GOT3 (cell line): ENCODE measurements around the gene TRAPPC5.

Experiments used
- DNase-seq: peaks from one replicate; lab custom pipeline; 2025; ENCODE audit warnings: mixed read lengths; lab: John Stamatoyannopoulos, UW

TRAPPC5 gene

GRCh38 chr19:7701049-7701653 is 20.5 kb downstream of the TRAPPC5 start:
- DNase-seq, result no peak

GRCh38 chr19:7701654-7702457 is 21.2 kb downstream of the TRAPPC5 start, which contains the start of gene FCER2:
FCER2 (minus strand) TSS chr19:7702131; CDS start chr19:7699760, 2,371 bp downstream.
- DNase-seq, result no peak

- no peak for DNase-seq
Observed at GRCh38 chr19:7703332-7703731, 22.7 kb downstream of the TRAPPC5 start.

GRCh38 chr19:7704280-7705060 is 23.8 kb downstream of the TRAPPC5 start:
- no peak for DNase-seq

GRCh38 chr19:7705387-7706187 is 25.0 kb downstream of the TRAPPC5 start:
- DNase-seq, result no peak

- DNase-seq, result no peak
Observed at GRCh38 chr19:7706188-7706954, 25.7 kb downstream of the TRAPPC5 start.

GRCh38 chr19:7706955-7707456 is 26.4 kb downstream of the TRAPPC5 start:
- no peak for DNase-seq

GRCh38 chr19:7709932-7710460 is 29.4 kb downstream of the TRAPPC5 start:
- DNase-seq, result no peak

- no peak for DNase-seq
Observed at GRCh38 chr19:7710616-7711015, 30.0 kb downstream of the TRAPPC5 start.

GRCh38 chr19:7715671-7716070 is 35.0 kb downstream of the TRAPPC5 start:
- no peak for DNase-seq

- DNase-seq, result no peak
Observed at GRCh38 chr19:7716762-7717161, 36.1 kb downstream of the TRAPPC5 start.

- DNase-seq, result no peak
Observed at GRCh38 chr19:7718668-7719067, 38.0 kb downstream of the TRAPPC5 start.

- DNase-seq, result no peak
Observed at GRCh38 chr19:7720351-7720750, 39.7 kb downstream of the TRAPPC5 start.

GRCh38 chr19:7722231-7722651 is 41.6 kb downstream of the TRAPPC5 start:
- DNase-seq, result no peak

- no peak for DNase-seq
Observed at GRCh38 chr19:7725791-7726190, 45.2 kb downstream of the TRAPPC5 start.

GRCh38 chr19:7729211-7729610 is 48.6 kb downstream of the TRAPPC5 start:
- DNase-seq, result no peak

- DNase-seq, result no peak
Observed at GRCh38 chr19:7729831-7730285, 49.2 kb downstream of the TRAPPC5 start.

- DNase-seq, result no peak
Observed at GRCh38 chr19:7730286-7731217, 49.9 kb downstream of the TRAPPC5 start.

- DNase-seq, result no peak
Observed at GRCh38 chr19:7731218-7731595, 50.6 kb downstream of the TRAPPC5 start.
